Bronchial epithelial cell (primary cell): ENCODE measurements around the gene CTNNA2. TPM values are rescaled to one million over a fixed set of nuclear protein-coding genes. Genes with fewer than 3 reads are reported as not detected.

Experiments
- DNase-seq: peaks from one replicate; pipeline ENCODE4 v3.0.0-alpha.2; 2010; ENCODE audit warnings: low read depth
- FAIRE-seq: peaks from 2 replicates; lab custom pipeline; 2011; peaks lifted over from hg19 to GRCh38; lab: Jason Lieb, UNC
- H3K27me3 ChIP-seq: 2 replicates; pipeline ENCODE4 v1.5.1; 2011; ENCODE audit warnings: low read length; ENCODE audit not compliant: control insufficient read depth, insufficient read depth
- H3K36me3 ChIP-seq: 2 replicates; pipeline ENCODE4 v1.5.1; 2011; ENCODE audit warnings: low read length; ENCODE audit not compliant: control insufficient read depth, insufficient read depth
- H3K4me3 ChIP-seq: 2 replicates; pipeline ENCODE4 v1.5.1; 2011; ENCODE audit warnings: mild to moderate bottlenecking, low read depth, low read length, control low read depth
- CTCF ChIP-seq: IDR thresholded peaks from 2 replicates; pipeline ENCODE4 v1.5.1; 2011; ENCODE audit warnings: mild to moderate bottlenecking, moderate library complexity, low read length, control low read depth, inconsistent platforms; ENCODE audit not compliant: insufficient read depth, severe bottlenecking
- total RNA-seq: library from RNA; depleted of rRNA; stranded (reverse); fragments of >200 nt; gene quantifications from 2 replicates; pipeline ENCODE4 v1.2.1, GENCODE V29; 2014

CTNNA2 gene
- total RNA-seq, 1 donor from 2014 or later = not detected

- FAIRE-seq = no peak
These were observed 468.5 kb downstream of the CTNNA2 start for GRCh38 chr2:79981316-79981715.

GRCh38 chr2:79982445-79982844 is 469.6 kb downstream of the CTNNA2 start:
- Histone ChIP-seq H3K27me3 (no peaks in the 10 kb centered on the region), H3K36me3 (no peaks in the 10 kb centered on the region), H3K4me3 (no peak overlapping the region)
- DNase-seq = no peak
- TF ChIP-seq CTCF = no peak
- FAIRE-seq = no peak

More at GRCh38 chr2:79981316-79981715, 468.5 kb downstream of the CTNNA2 start:
- DNase-seq = no peak
- H3K27me3 ChIP-seq = no peaks in the 10 kb centered on the region
- TF ChIP-seq CTCF = no peak
- no peak overlapping the region for H3K4me3 ChIP-seq
- no peaks in the 10 kb centered on the region for H3K36me3 ChIP-seq

DNA sequence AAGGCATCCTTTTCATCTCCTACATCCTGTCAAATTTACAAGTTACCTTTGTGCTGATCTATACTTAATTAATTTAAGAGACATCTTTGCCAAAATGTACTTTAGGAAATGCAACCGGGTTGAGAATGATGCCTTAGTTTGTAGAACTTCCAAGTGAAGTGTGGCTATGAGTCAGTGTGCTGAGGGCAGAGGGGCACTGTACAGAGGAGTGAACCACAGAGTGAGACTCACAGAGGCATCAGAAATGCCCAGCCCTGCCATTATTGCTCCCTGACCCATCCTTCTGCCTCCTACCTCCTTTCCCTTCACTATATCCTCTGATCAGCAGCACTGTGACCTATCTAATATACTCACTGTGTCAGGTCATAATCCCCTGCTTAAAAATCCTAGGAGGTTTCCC is 471.6 kb downstream of the CTNNA2 start:
- FAIRE-seq (no peak), DNase-seq (no peak)
- Histone ChIP-seq H3K27me3 (no peaks in the 10 kb centered on the region), H3K4me3 (no peak overlapping the region), H3K36me3 (no peaks in the 10 kb centered on the region)
- TF ChIP-seq CTCF = no peak

- DNase-seq = no peak
- Histone ChIP-seq H3K4me3 (no peak overlapping the region), H3K27me3 (no peaks in the 10 kb centered on the region), H3K36me3 (no peaks in the 10 kb centered on the region)
- TF ChIP-seq CTCF = no peak
- FAIRE-seq = no peak
These were observed 472.3 kb downstream of the CTNNA2 start for GRCh38 chr2:79985145-79985544.

- no peak for TF ChIP-seq CTCF
- DNase-seq (no peak), FAIRE-seq (no peak)
- Histone ChIP-seq H3K36me3 (no peaks in the 10 kb centered on the region), H3K27me3 (no peaks in the 10 kb centered on the region), H3K4me3 (no peak overlapping the region)
These were observed 472.7 kb downstream of the CTNNA2 start for GRCh38 chr2:79985571-79985970.

DNA sequence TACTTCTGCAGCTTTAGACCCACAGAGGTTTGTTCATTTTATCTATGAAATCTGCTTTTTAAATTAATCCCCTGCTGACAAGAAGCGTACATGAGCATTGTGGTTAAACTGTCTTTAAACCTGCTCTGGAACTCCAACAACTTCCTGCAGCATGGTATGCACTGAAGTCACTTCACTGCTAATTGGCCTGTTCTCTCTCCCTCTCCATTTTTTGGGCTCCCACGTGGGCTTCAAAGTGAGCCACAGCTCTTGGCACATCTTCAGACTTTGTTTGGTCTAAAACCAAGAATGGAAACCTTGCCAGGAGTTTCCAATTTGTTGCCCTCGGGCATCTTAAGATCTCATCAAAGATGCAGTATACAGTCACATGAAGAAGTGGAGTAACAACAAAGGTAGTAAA is 480.3 kb downstream of the CTNNA2 start:
- FAIRE-seq = no peak
- TF ChIP-seq CTCF = no peak

More for the DNA sequence above, 480.3 kb downstream of the CTNNA2 start:
- Histone ChIP-seq H3K4me3 (no peak overlapping the region), H3K36me3 (no peaks in the 10 kb centered on the region), H3K27me3 (no peaks in the 10 kb centered on the region)
- DNase-seq = no peak
